HG02981 (cell line): ENCODE measurements around the gene DDX10.

Experiments
- ATAC-seq: cut with Tn5 transposase; IDR thresholded peaks from one replicate; pipeline ENCODE4 v1.9.1; 2021; ENCODE audit warnings: mild to moderate bottlenecking, moderate library complexity; ENCODE audit not compliant: unreplicated experiment

DDX10 gene

DNA sequence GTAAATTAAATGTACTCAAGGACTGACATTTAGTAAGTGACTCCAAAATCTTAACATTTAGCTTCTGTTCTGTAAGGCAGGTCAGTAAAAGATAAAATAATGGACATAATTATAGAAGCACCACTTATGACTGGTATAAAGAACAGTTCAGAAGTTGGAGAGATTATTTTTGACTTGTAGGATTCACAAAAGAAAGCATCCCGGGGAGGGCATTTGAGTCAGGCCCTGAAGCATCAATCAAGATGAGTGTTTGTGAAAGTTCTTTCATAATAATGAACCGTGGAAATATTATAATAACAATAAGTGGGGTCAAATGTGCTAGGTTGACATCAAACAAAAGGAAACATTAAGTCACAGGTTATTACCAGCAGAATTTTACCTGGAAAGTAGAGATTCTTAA, 201.9 kb downstream of the DDX10 start:
- no peak for ATAC-seq

DNA sequence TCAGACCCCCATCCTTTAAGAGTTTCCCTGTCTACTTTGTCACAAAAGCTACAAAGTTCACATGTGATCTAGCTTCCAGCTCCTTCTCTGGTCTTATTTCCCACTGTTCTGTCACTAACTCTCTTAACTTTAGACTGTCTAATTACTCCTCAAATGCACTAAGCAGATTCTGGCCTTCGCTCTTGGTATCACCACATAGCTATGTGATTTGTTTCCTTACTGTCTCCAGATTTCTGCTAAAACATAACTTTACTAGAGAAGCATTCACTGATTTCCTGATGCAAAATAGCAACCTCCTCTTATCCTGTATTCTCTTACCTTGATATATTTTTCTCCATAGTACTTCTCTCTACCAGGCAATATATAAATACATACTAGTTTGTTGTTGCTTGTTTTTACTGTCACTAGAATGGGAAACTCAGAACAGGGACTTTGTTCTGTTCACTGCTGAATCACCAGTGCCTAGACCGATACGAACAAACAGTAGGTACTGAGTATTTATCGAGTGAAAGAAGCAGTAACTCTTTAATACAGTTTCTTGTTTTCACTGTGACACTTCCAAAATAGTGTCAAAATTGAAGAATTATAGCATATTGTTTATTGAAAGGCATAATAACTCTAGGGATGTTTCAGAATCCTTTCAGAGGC, 205.6 kb downstream of the DDX10 start:
- ATAC-seq, result no peak

DNA sequence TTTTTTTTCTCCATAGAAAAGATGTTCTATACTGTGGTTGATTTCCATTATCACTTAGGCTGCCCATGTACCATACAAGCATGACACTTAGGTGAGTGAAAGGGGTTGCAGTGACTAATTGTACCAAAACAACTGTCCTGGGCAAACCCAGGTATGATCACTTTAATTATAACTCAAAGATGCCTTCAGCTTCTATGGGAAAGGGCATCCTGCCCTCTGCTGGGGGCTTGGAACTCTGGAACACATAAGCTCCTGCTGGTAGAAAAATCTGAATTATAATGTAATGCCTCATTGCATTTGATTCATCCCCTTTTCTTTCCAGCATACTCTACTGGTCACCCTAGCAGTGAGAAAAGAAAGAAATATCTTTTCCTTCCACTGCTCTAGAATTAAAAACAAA, 206.3 kb downstream of the DDX10 start:
- no peak for ATAC-seq

DNA sequence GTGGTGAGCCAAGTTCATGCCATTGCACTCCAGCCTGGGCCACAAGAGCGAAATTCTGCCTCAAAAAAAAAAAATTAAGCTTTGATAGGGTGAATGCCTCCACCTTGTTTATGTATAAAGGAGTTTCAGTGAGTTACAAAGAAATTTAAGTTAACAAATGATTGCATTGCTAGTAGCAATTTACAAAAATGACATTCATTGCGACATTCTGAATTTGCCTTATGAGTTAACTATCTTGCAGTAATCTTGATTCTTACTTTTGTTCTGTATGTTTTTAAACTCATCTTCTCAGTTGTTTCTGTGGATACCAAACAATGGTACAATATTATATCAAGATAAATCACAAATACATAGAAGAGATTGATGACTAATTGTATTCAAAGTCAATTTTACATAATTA, 207.0 kb downstream of the DDX10 start:
- no peak for ATAC-seq

- no peak for ATAC-seq
These were observed 208.0 kb downstream of the DDX10 start for GRCh38 chr11:108872781-108873291.

- no peak for ATAC-seq
These were observed 208.4 kb downstream of the DDX10 start for GRCh38 chr11:108873310-108873709.

DNA sequence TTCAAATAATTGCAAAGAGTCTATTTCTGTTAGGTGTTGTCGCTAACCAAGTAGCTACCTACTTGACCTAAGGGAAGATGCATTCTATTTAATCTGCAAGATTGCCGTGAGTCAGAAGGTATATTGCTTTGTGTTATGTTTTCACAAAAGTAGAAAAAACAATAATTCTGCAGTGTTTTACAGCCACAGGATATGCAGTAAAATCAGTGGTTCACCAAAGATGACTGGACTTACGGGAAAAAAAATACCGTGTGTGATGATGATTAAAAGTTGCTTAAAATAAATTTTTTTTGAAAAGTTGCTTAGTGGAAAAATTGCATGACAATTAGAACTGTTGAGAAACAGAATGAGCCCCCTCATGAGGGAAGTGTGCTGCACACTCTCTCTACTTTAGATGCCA, 209.1 kb downstream of the DDX10 start:
- ATAC-seq, result no peak

- no peak for ATAC-seq
These were observed 210.3 kb downstream of the DDX10 start for GRCh38 chr11:108875134-108875533.

DNA sequence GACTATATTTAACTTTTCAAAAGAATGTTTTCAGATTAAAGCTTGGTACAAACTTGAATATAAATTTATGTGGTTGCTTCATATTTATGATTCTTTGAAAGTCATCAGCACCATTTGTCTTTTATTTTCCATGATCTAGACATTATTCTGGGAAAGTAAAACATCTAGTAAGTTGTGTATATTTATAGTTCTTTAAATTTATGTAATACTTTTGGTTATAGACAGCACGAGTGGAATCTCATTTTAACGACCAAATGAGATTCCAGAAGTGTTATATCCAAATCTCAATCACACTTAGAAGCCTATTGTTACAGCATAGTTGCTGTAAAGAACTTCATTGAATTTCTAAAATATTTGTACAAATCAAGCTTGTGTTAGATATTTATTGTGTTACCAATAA, 212.3 kb downstream of the DDX10 start:
- no peak for ATAC-seq

DNA sequence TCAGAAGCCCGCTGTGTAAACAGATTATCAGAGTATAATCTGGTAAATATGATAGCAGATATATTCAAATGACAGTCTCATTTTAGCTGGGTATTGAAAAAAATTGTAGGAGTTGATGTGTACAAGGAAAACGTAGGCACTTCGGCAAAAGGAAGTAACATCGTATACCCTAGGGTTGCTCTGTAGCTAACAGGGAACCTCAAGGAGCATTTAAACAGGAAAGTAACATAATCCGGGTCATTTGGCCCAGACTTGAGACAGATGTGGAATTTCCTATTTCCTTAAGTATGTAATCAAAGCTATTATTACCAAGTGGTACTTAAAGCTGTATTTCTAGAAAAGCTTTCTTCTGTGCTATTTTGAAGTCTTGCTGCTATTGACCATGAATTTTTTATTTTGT, 215.6 kb downstream of the DDX10 start:
- no peak for ATAC-seq

DNA sequence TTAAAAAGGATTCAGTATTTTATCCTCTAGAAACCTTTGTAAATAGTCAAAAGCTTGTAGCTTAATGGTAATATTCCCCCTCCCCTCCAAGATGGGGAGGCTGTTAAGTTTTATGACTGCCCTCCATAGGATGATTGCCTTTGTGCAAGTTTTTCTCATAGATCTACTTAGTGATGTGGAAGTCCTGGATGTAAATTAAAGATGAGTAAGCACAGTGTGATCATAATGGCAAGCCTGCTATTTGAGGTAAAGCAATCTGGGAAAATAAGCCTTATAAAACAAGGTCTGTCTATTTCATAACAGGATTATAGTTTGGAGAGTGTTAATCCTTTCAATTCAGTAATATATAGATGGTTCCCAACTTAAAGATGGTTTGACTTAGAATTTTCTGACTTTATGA, 216.3 kb downstream of the DDX10 start:
- no peak for ATAC-seq

GRCh38 chr11:108882211-108882831, 217.5 kb downstream of the DDX10 start:
- ATAC-seq, result no peak

DNA sequence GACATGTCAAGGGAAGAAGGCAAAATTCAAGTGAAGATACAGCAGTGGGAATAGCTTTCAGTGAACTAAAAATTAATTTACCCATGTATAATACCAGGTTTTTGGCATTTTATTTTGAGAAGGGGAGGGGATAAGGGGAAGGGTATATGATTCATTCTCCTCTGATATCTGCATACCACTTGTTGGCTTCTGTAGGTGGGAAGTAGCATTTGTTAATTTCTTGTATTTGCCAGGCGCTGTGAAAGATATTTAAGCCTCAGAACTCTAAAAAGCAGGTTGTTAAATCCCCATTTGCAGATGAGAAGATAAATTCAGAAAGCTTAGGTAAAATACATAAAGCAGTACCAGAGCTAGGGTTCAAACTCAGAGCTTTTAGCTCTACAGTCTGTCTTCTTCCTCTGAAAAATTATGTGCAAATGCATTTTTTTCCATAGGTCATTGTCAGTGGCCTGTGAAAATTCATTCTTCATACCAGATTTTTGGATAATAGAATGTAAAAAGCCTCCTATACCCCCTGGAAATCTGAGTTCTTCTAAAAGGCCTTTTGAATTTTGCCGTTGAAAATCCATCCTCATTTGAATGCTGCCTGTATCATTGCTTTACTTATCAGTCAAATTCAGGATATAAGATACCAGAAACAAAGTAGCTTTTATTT, 221.3 kb downstream of the DDX10 start:
- ATAC-seq, result no peak

GRCh38 chr11:108886660-108887009, 221.8 kb downstream of the DDX10 start:
- no peak for ATAC-seq

DNA sequence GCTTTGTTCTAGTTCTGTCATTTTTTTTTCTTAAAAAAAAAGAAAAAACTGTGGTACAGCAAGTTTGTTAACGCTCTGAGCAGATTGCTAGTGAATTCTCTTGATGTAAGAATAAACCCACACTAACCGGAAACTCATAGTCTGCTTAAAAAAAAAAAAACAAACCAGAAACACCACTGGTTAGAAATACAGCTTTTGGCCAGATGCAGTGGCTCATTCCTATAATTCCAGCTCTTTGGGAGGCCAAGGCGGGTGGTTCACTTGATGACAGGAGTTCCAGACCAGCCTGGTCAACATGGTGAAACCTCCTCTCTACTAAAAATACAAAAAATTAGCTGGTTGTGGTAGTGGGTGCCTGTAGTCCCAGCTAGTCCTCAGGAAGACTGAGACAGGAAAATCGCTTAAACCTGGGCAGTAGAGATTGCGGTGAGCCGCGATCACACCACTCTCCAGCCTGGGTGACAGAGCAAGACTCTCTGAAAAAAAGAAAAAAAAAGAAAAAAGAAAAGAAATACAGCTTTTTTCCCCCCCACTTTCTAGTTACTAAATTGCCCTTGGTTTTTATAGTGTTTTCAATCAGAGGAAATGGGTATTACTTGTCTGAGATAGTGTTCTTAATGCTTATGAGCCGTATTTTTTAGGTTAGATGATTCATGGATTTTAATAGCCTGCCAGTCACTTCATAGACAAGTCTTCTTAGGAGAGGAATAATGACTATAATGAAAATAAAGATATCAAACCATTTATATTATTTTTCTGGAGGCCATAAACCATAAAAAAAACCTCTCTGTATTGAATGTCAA, 222.8 kb downstream of the DDX10 start:
- no peak for ATAC-seq

DNA sequence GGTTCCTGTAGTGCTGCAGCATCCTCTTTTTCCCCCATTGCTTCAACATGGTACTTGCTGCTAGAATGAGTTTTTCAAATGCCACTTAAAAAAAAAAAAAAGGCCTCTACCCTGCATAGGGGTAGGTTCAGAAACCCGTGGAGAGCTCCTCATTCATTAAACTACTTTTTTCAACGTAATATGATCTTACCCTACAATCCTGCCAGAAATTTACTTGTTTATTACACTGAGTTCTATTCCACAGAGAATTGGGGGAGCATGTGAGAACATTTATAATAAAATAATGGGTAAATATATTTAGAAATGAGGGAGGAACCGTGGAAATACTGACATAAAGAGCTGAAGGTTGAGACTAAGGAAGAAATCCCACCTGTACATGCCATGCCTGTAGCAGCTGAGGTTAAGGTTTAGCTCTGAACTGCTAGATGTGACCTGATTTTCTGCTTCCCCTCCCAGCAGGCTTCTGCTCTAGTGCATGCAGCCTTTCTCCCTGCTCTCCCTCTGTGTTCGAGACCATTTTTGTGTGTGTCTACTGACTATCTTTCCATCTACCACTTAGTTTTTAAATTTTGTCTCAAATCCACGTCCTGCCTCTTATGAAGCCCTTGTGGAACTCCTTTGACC, 225.7 kb downstream of the DDX10 start:
- no peak for ATAC-seq

- ATAC-seq, result no peak
These were observed 226.3 kb downstream of the DDX10 start for GRCh38 chr11:108891143-108891542.

DNA sequence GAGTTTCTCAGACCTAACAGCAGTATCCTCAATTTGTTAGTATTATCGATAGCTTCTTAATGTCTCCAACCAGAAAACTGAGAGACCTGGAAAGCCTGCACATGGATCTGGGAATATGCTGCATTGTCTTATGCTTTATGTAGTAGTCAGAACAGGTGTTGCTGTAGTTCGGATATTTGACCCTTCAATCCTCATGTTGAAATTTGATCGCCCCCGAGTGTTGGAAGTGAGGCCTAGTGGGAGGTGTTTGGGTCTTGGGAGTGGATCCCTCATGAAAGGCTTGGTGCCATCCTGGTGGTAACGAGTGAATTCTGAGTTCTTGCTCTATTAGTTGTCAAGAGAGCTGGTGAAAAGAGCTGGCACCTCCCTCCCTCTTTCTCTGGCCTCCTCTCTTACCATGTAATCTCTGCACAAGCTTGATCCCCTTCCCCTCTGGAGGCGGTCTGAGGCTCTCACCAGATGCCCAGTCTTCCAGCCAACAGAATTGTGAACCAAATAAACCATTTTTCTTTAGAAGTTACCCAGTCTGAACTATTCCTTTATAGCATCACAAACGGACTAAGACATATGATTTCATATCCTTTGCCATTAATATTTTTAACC, 227.1 kb downstream of the DDX10 start:
- no peak for ATAC-seq

GRCh38 chr11:108895579-108896480, 231.0 kb downstream of the DDX10 start:
- peak; percentile 67 for ATAC-seq

DNA sequence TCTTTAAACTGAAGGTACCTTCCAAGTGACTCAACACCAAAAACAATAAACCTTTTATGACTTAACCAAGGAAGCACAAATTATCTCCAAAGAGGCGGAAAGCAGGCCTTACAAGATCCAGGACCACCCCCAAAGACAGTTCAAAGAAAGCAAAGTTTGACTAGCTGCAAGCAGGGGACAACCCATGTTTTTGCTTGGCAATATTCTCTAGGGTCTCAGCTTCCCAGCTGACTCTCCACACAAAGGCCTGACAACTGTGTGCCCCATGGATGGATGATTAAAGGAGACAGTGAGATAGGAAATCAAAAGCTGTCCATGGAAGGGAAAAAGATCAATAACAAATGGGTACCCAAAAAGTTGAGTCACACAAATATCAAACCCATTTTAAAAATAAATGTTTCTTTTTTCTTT, 232.2 kb downstream of the DDX10 start:
- no peak for ATAC-seq
